Immature natural killer cell (primary cell): ENCODE measurements around the gene PAK5. TPM values are rescaled to one million over a fixed set of nuclear protein-coding genes. Genes with fewer than 3 reads are reported as not detected.

ENCODE experiments used
- DNase-seq, 3 donors: peaks; one replicate each; pipeline ENCODE4 v3.0.0; 2022; ENCODE audit warnings: mixed read lengths in 1 of 3
- H3K27ac Mint-ChIP-seq, 6 donors: one replicate each; pipeline ENCODE4 v1.8.0; 2020; ENCODE audit warnings: mixed read lengths in 6 of 6, mild to moderate bottlenecking in 5 of 6, inconsistent platforms in 4 of 6, moderate library complexity in 3 of 6
- H3K27me3 Mint-ChIP-seq, 3 donors: one replicate each; pipeline ENCODE4 v1.8.0; 2020 to 2021; ENCODE audit warnings: low read depth in 3 of 3, mild to moderate bottlenecking in 3 of 3, mixed read lengths in 3 of 3, moderate library complexity in 3 of 3, inconsistent platforms in 1 of 3
- H3K36me3 Mint-ChIP-seq, 3 donors: one replicate each; pipeline ENCODE4 v1.8.0; 2020; ENCODE audit warnings: mixed read lengths in 3 of 3, inconsistent platforms in 2 of 3, mild to moderate bottlenecking in 2 of 3
- H3K4me1 Mint-ChIP-seq, 2 donors: one replicate each; pipeline ENCODE4 v1.8.0; 2020; ENCODE audit warnings: inconsistent platforms in 2 of 2, mild to moderate bottlenecking in 2 of 2, mixed read lengths in 2 of 2, moderate library complexity in 1 of 2
- H3K4me3 Mint-ChIP-seq, 5 donors: one replicate each; pipeline ENCODE4 v1.8.0; 2020; ENCODE audit warnings: mild to moderate bottlenecking in 5 of 5, mixed read lengths in 5 of 5, inconsistent platforms in 3 of 5, moderate library complexity in 3 of 5
- H3K9me3 Mint-ChIP-seq, 6 donors: one replicate each; pipeline ENCODE4 v1.8.0; 2020; ENCODE audit warnings: mild to moderate bottlenecking in 6 of 6, mixed read lengths in 6 of 6, inconsistent platforms in 4 of 6, moderate library complexity in 3 of 6
- polyA plus RNA-seq, 3 donors: library from polyadenylated mRNA; unstranded; fragments of 300-500 nt; fragmentation: Illumina TruSeq; gene quantifications; one replicate each; pipeline ENCODE4 v1.2.3, GENCODE V29; 2021

PAK5 gene
- polyA plus RNA-seq, 3 donors from 2014 or later = not detected

DNA sequence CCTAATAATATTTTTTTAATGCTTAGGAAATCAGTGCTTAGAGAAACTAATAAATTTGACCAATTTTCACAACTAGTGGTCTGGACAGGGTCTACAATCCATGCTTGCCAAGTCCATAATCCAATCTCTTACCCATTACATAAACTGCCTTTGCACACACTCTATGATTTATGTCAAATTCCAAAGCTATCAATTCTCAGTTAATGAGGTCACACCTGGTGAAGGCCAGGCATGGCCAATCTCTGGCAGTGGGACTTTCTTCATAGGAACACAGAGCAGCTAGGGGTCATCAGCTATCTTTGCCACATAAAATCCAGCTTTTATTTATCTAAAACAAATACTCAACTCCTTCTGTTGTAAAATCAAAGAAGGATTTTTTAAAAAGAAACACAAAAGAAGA is 21.2 kb downstream of the PAK5 start:
- no peak for DNase-seq
- H3K27me3 Mint-ChIP-seq = peaks cover 0 to 4% (median 0%) of the 10 kb centered on the region in 3 donors
- H3K36me3 Mint-ChIP-seq = no peaks in the 10 kb centered on the region
- H3K27ac Mint-ChIP-seq = no peak overlapping the region
- no peak overlapping the region for H3K4me3 Mint-ChIP-seq
- H3K4me1 Mint-ChIP-seq = no peaks in the 10 kb centered on the region
- peaks cover 0 to 6% (median 2%) of the 10 kb centered on the region in 6 donors for H3K9me3 Mint-ChIP-seq

DNA sequence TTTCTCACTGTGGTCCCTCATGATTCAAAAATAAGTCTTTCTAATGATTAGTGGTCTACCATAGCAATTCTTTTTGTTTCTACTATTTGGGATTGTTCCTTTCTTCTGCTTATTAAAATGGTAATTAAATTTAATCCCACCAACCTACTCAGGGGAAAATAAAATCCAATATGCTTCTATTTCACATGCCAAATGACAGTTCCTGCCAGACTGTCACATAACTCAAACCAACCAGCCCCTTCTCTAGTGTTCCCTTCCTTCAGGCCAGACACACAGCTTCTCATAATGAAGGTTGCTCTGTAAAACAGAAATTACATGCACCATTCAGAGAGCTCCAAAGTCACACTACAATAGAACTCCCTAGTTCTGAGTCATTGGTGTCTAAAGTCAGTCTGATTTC is 23.2 kb downstream of the PAK5 start:
- no peaks in the 10 kb centered on the region for H3K36me3 Mint-ChIP-seq
- H3K27ac Mint-ChIP-seq = no peak overlapping the region
- no peak overlapping the region for H3K4me3 Mint-ChIP-seq
- no peaks in the 10 kb centered on the region for H3K4me1 Mint-ChIP-seq
- peaks cover 0 to 4% (median 0%) of the 10 kb centered on the region in 3 donors for H3K27me3 Mint-ChIP-seq
- DNase-seq = no peak
- H3K9me3 Mint-ChIP-seq = peaks cover 0 to 6% (median 0%) of the 10 kb centered on the region in 6 donors

DNA sequence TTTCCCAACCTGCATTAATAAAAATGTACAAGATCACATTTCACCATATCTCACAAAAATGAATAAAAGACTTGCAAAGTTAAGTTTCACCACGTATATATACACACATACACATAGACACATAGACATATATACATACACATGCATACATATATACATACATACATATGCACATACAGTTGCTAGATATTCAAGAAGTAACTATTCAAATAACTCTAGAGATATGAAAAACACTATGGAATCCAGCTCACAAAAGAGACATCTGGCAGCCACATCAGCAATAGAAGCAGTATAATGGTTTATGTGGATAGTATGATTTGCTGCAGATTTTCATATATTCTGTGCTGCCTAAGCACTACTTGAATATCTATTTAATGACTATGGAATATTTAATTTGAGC is 28.1 kb downstream of the PAK5 start:
- peaks cover 0 to 13% (median 4%) of the 10 kb centered on the region in 6 donors for H3K9me3 Mint-ChIP-seq
- no peak overlapping the region for H3K4me3 Mint-ChIP-seq
- no peak for DNase-seq
- H3K27ac Mint-ChIP-seq = no peak overlapping the region
- H3K27me3 Mint-ChIP-seq = peaks cover 3 to 6% (median 3%) of the 10 kb centered on the region in 3 donors
- H3K36me3 Mint-ChIP-seq = no peaks in the 10 kb centered on the region
- no peaks in the 10 kb centered on the region for H3K4me1 Mint-ChIP-seq

GRCh38 chr20:9809271-9809670 is 29.6 kb downstream of the PAK5 start:
- Mint-ChIP-seq H3K36me3 (no peaks in the 10 kb centered on the region), H3K9me3 (peaks cover 0 to 17% (median 6%) of the 10 kb centered on the region in 6 donors), H3K4me1 (no peaks in the 10 kb centered on the region), H3K27me3 (peaks cover 0 to 6% (median 3%) of the 10 kb centered on the region in 3 donors), H3K4me3 (no peak overlapping the region), H3K27ac (no peak overlapping the region)
- DNase-seq = no peak

DNA sequence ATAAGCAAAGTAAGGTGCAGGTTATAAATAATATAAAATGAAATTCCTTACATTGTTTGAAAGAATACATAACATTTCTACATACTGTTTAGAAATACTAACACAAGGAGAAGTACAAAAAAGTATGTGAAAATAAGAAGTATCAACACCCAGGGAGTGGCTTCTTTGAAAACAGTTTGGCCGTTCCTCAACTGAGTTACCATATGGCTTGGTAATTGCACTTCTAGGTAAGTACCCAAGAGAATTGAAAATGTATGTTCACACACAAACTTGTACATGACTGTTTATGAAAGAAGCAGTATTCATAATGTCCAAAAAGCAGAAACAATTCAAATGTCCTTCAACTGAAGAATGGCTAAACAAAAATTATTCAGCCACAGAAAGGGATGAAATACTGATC is 30.7 kb downstream of the PAK5 start:
- H3K4me1 Mint-ChIP-seq = no peaks in the 10 kb centered on the region
- peaks cover 0 to 17% (median 6%) of the 10 kb centered on the region in 6 donors for H3K9me3 Mint-ChIP-seq
- H3K27ac Mint-ChIP-seq = no peak overlapping the region
- H3K27me3 Mint-ChIP-seq = peaks cover 0 to 6% (median 3%) of the 10 kb centered on the region in 3 donors
- no peaks in the 10 kb centered on the region for H3K36me3 Mint-ChIP-seq
- H3K4me3 Mint-ChIP-seq = no peak overlapping the region
- no peak for DNase-seq

DNA sequence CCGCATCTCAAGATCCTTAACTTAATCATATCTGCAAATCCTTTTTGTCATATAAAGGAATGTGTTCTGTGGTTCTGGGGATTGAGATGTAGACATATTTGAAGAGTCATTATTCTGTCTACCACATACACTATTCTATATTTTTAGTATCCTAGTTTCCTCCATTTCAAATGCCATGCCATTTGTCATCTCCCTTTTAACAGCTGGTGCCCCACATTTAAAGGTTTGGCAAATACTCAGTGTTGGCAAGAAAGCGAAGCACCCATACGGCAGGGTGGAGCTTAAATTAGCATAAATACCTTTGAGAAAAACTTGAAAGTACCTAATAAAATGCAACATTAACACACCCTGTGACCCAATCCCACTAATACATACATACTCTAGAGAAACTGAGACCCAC is 31.7 kb downstream of the PAK5 start:
- Mint-ChIP-seq H3K36me3 (no peaks in the 10 kb centered on the region), H3K4me3 (no peak overlapping the region), H3K9me3 (peaks cover 0 to 17% (median 7%) of the 10 kb centered on the region in 6 donors), H3K27me3 (peaks cover 0 to 6% (median 3%) of the 10 kb centered on the region in 3 donors), H3K4me1 (no peaks in the 10 kb centered on the region), H3K27ac (peak overlapping the region in 1 of 6 donors; percentile 2)
- DNase-seq = no peak

DNA sequence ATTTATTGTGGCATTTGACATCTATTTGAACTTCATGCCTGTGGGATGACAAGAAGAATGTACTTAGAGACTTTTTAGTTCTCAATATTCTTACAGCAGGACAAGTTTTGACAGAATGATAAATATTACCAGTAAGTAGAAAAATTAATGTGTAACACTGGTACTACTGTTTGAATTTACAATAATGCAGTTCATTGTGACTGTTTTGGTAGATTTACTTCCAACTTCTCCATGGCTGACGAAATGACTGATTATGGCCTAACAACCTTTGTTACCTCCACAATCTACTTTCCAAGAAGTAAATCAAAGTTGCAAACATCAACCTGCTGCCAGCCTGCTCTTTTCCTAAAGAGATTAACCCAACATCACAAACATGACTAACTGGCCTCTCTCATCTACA is 38.5 kb downstream of the PAK5 start:
- Mint-ChIP-seq H3K4me1 (no peaks in the 10 kb centered on the region), H3K9me3 (peaks cover 0 to 13% (median 6%) of the 10 kb centered on the region in 6 donors), H3K36me3 (no peaks in the 10 kb centered on the region), H3K4me3 (no peak overlapping the region), H3K27me3 (peaks cover 0 to 3% (median 2%) of the 10 kb centered on the region in 3 donors), H3K27ac (no peak overlapping the region)
- no peak for DNase-seq

- Mint-ChIP-seq H3K9me3 (peaks cover 0 to 31% (median 9%) of the 10 kb centered on the region in 6 donors), H3K4me3 (no peak overlapping the region), H3K4me1 (no peaks in the 10 kb centered on the region), H3K27ac (no peak overlapping the region), H3K36me3 (no peaks in the 10 kb centered on the region), H3K27me3 (peaks cover 0 to 2% (median 0%) of the 10 kb centered on the region in 3 donors)
- DNase-seq = no peak
Measured at GRCh38 chr20:9794831-9795230, 44.0 kb downstream of the PAK5 start.

GRCh38 chr20:9792674-9793073 is 46.2 kb downstream of the PAK5 start:
- peaks cover 0 to 31% (median 7%) of the 10 kb centered on the region in 6 donors for H3K9me3 Mint-ChIP-seq
- H3K4me1 Mint-ChIP-seq = no peaks in the 10 kb centered on the region
- H3K27ac Mint-ChIP-seq = no peak overlapping the region
- H3K27me3 Mint-ChIP-seq = peaks cover 0 to 2% (median 0%) of the 10 kb centered on the region in 3 donors
- DNase-seq = no peak
- no peak overlapping the region for H3K4me3 Mint-ChIP-seq
- no peaks in the 10 kb centered on the region for H3K36me3 Mint-ChIP-seq

- no peak overlapping the region for H3K27ac Mint-ChIP-seq
- DNase-seq = no peak
- H3K36me3 Mint-ChIP-seq = no peaks in the 10 kb centered on the region
- no peak overlapping the region for H3K4me3 Mint-ChIP-seq
- no peaks in the 10 kb centered on the region for H3K27me3 Mint-ChIP-seq
- no peaks in the 10 kb centered on the region for H3K4me1 Mint-ChIP-seq
- H3K9me3 Mint-ChIP-seq = peaks cover 0 to 26% (median 7%) of the 10 kb centered on the region in 6 donors
Measured at GRCh38 chr20:9789131-9789530, 49.7 kb downstream of the PAK5 start.

DNA sequence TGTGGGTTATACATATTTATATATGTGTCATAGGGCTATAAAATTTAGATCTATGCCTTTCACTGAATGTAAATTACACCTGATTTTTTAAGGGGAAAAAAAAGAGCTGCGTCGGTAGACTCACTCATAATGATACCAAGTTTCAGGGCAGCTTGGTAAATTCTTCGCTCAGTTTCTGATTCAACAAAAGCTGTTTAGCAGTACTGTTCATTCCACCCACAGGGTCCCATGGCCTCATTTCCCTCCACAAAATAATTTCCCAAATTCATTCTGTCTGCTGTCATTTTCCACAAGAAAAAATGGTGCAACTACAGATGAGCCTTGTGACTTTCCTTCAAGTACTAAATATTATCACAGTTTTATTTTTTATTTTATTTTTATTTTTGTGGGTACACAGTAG is 63.7 kb downstream of the PAK5 start:
- H3K27me3 Mint-ChIP-seq = peaks cover 0 to 4% (median 0%) of the 10 kb centered on the region in 3 donors
- DNase-seq = no peak
- no peak overlapping the region for H3K4me3 Mint-ChIP-seq
- peaks cover 0 to 19% (median 3%) of the 10 kb centered on the region in 6 donors for H3K9me3 Mint-ChIP-seq
- no peaks in the 10 kb centered on the region for H3K36me3 Mint-ChIP-seq
- no peaks in the 10 kb centered on the region for H3K4me1 Mint-ChIP-seq
- H3K27ac Mint-ChIP-seq = no peak overlapping the region

DNA sequence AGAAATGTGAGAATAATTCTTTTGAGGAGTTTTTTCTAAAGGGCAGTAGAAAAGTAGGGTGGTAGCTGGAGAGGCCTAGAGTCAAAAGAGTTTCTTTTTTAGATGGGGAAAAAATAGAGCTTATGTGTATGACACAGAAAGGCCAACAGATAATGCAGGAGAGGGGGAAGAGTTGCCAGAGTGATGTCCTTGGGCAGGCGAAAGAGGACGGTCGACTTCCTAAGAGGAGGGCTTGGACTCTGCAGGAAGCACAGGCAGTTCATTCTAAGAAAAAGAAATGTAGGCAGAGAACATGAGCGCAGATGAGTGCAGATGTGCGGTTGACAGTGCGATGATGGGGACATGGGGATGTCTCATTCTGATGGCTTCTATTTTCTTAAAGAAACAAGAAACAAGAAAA is 68.9 kb downstream of the PAK5 start:
- Mint-ChIP-seq H3K27ac (no peak overlapping the region), H3K27me3 (peaks cover 0 to 4% (median 0%) of the 10 kb centered on the region in 3 donors), H3K4me1 (no peaks in the 10 kb centered on the region), H3K4me3 (no peak overlapping the region), H3K36me3 (no peaks in the 10 kb centered on the region), H3K9me3 (peaks cover 3 to 35% (median 4%) of the 10 kb centered on the region in 6 donors)
- DNase-seq = no peak

DNA sequence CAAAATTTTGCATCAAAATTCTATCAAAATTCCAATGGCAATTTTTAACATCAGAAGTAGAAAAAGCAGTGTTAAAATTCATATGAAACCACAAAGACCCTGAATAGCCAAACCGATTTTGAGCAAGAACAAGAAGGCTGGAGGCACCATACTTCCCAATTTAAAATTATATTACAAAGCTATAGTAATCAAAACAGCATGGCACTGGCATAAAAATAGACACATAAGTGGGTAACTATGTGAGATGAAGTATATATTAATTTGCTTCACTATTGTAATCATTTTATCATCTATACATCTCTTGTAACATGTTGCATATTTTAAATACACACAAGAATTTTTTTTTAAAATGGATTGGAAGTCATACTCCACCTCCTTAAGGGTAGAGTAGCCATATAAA is 77.4 kb downstream of the PAK5 start:
- Mint-ChIP-seq H3K4me3 (no peak overlapping the region), H3K36me3 (no peaks in the 10 kb centered on the region), H3K9me3 (peaks cover under 1 to 32% (median 6%) of the 10 kb centered on the region in 6 donors), H3K4me1 (no peaks in the 10 kb centered on the region), H3K27me3 (peaks cover 0 to 3% (median 0%) of the 10 kb centered on the region in 3 donors), H3K27ac (no peak overlapping the region)
- no peak for DNase-seq

- H3K27ac Mint-ChIP-seq = no peak overlapping the region
- no peak overlapping the region for H3K4me3 Mint-ChIP-seq
- DNase-seq = no peak
Measured at GRCh38 chr20:9759392-9759791, 79.5 kb downstream of the PAK5 start.

GRCh38 chr20:9758752-9759151 is 80.1 kb downstream of the PAK5 start:
- H3K27me3 Mint-ChIP-seq = peaks cover 0 to 3% (median 0%) of the 10 kb centered on the region in 3 donors
- no peak overlapping the region for H3K4me3 Mint-ChIP-seq
- H3K27ac Mint-ChIP-seq = no peak overlapping the region
- peaks cover 0 to 36% (median 6%) of the 10 kb centered on the region in 6 donors for H3K9me3 Mint-ChIP-seq
- DNase-seq = no peak
- no peaks in the 10 kb centered on the region for H3K36me3 Mint-ChIP-seq
- H3K4me1 Mint-ChIP-seq = no peaks in the 10 kb centered on the region

More at GRCh38 chr20:9759392-9759791, 79.5 kb downstream of the PAK5 start:
- Mint-ChIP-seq H3K9me3 (peaks cover 0 to 30% (median 6%) of the 10 kb centered on the region in 6 donors), H3K36me3 (no peaks in the 10 kb centered on the region), H3K4me1 (no peaks in the 10 kb centered on the region), H3K27me3 (peaks cover 0 to 3% (median 0%) of the 10 kb centered on the region in 3 donors)
